ENCODE data around the gene CDKN1B. TPM values are rescaled to one million over a fixed set of nuclear protein-coding genes. Genes with fewer than 3 reads are reported as not detected.

Gene CDKN1B
- total RNA-seq, 1 experiment from 2014 or later, result 33.1 TPM

- BruUV-seq (replicated peaks), result no TSS peak
- H3K27me3 ChIP-seq (ENCODE audit: insufficient read depth, low read length), result no peaks in the 10 kb centered on the region
- no peaks in the 10 kb centered on the region for H4K20me1 ChIP-seq (ENCODE audit: insufficient read depth)
- no peak overlapping the region for H2AFZ ChIP-seq (ENCODE audit: low read depth, low read length, poor library complexity, severe bottlenecking)
- H3K27ac ChIP-seq (ENCODE audit: low read depth, low read length), result no peak overlapping the region
- DNase-seq (ENCODE audit: low read depth, low spot score) (no peak), ATAC-seq (no peak)
- H3K4me3 ChIP-seq (replicated peaks in 1 of 2; ENCODE audit: low read depth in 1 of 2, low read length in 2 of 2), result no peak overlapping the region
- no peaks in the 10 kb centered on the region for H3K36me3 ChIP-seq (ENCODE audit: control insufficient read depth in 1 of 2, insufficient read depth in 2 of 2, low read length in 2 of 2)
- H3K4me2 ChIP-seq (ENCODE audit: low read length), result peak overlapping the region; percentile 44; the same call in 1 of the 2 replicates
- H3K4me1 ChIP-seq (ENCODE audit: control insufficient read depth in 1 of 2, insufficient read depth in 2 of 2, low read length in 2 of 2), result peaks cover 2 to 18% of the 10 kb centered on the region in 2 experiments; a peak in 3 of 4 replicates
- H3K9me3 ChIP-seq (ENCODE audit: control insufficient read depth in 1 of 2, insufficient read depth in 1 of 2, low read depth in 1 of 2, low read length in 2 of 2), result no peaks in the 10 kb centered on the region
- H3K9me2 ChIP-seq (ENCODE audit: insufficient read depth), result no peaks in the 10 kb centered on the region
- H3K9ac ChIP-seq (ENCODE audit: low read length), result no peak overlapping the region
- H3K79me2 ChIP-seq (ENCODE audit: insufficient read depth, low read length), result no peaks in the 10 kb centered on the region
- no peak for TF ChIP-seq ATF3 (IDR thresholded peaks at IDR 0.05)
- no peak for TF ChIP-seq CBX3 (IDR thresholded peaks at IDR 0.05; ENCODE audit: low read depth)
- TF ChIP-seq TCF7L2 (IDR thresholded peaks at IDR 0.05; ENCODE audit: borderline replicate concordance, extremely low read depth, insufficient read depth, insufficient read length), result no peak
- no peak for TF ChIP-seq REST (IDR thresholded peaks at IDR 0.05; ENCODE audit: low read depth)
- no peak for TF ChIP-seq POLR2AphosphoS5 (IDR thresholded peaks at IDR 0.05; ENCODE audit: low read depth, low read length)
- TF ChIP-seq FOSL1 (IDR thresholded peaks at IDR 0.05; ENCODE audit: low read depth), result no peak
- no peak for TF ChIP-seq EZH2 (IDR thresholded peaks at IDR 0.05)
- TF ChIP-seq CEBPB (IDR thresholded peaks at IDR 0.05; ENCODE audit: low read depth), result no peak
- TF ChIP-seq SP1 (IDR thresholded peaks at IDR 0.05; ENCODE audit: low read depth), result no peak
- TF ChIP-seq ZBTB33 (IDR thresholded peaks at IDR 0.05; ENCODE audit: extremely low read depth, insufficient replicate concordance, low read length), result no peak
- TF ChIP-seq SIN3A (IDR thresholded peaks at IDR 0.05; ENCODE audit: low read depth), result no peak
- TF ChIP-seq RAD21 (IDR thresholded peaks at IDR 0.05; ENCODE audit: low read depth), result no peak
- TF ChIP-seq ZFX (IDR thresholded peaks at IDR 0.05), result no peak
- no peak for TF ChIP-seq JUND (IDR thresholded peaks at IDR 0.05)
- TF ChIP-seq POLR2A (IDR thresholded peaks at IDR 0.05; ENCODE audit: borderline replicate concordance, extremely low read depth, insufficient read depth, insufficient read length), result no peak
- POLR2A ChIA-PET, result interaction anchor here (0.7 kb wide), 1 partner anchor 316 kb away, joined by 3 read pairs; the partner anchor contains the start of gene BORCS5
- intact Hi-C loops (cut with micrococcal nuclease), result no loop called here
- CTCF ChIA-PET, result no interaction called here
- RAD21 ChIA-PET (ENCODE audit: low non-redundant PET in 1 of 2, low total read pairs in 2 of 2, uncharacterized antibody in 2 of 2, unreplicated experiment in 2 of 2), result no interaction called here
These were observed 43.9 kb upstream of the CDKN1B start for GRCh38 chr12:12673296-12673695.
